Adrenal gland (tissue), 12 donors: ENCODE results near the gene MTM1. TPM values are rescaled to one million over a fixed set of nuclear protein-coding genes. Genes with fewer than 3 reads are reported as not detected.

Experiments used
- DNase-seq, 7 donors: peaks; one replicate each; pipeline ENCODE4 v3.0.0-alpha.2; 2019 to 2020
- H3K27ac ChIP-seq, 5 donors: fragments of 200-600 bp; sonication (generic) in 4 of 5; 1 replicate in 3 of 5; 2 replicates in 2 of 5; pipeline versions ENCODE4 v1.5.1 to v1.8.0; 2016 to 2020; ENCODE audit warnings: mild to moderate bottlenecking in 1 of 5
- H3K27me3 ChIP-seq: fragments of 200-600 bp; 2 replicates; pipeline ENCODE4 v1.8.0; 2021
- H3K36me3 ChIP-seq, 2 donors: fragments of 200-600 bp; replicated peaks in 1 of 2; 1 replicate in 1 of 2; 2 replicates in 1 of 2; pipeline versions ENCODE4 v1.5.1 to v1.8.0; 2018 to 2022
- H3K4me1 ChIP-seq, 2 donors: fragments of 200-600 bp; replicated peaks in 1 of 2; 1 replicate in 1 of 2; 2 replicates in 1 of 2; pipeline versions ENCODE4 v1.5.1 to v1.8.0; 2018 to 2021
- H3K4me3 ChIP-seq, 4 donors: fragments of 200-600 bp; sonication (generic) in 3 of 4; one replicate each; pipeline ENCODE4 v1.5.1; 2016 to 2018
- H3K9me3 ChIP-seq, 3 donors: fragments of 200-600 bp; sonication (generic) in 1 of 3; replicated peaks in 1 of 3; 1 replicate in 2 of 3; 2 replicates in 1 of 3; pipeline versions ENCODE4 v1.5.1 to v1.8.0; 2016 to 2021
- POLR2A ChIP-seq, 2 donors: fragments of 450-650 bp; IDR thresholded peaks; one replicate each; pipeline ENCODE4 v1.6.1; 2017; ENCODE audit warnings: antibody characterized with exemption in 2 of 2, mild to moderate bottlenecking in 2 of 2, moderate library complexity in 1 of 2
- WGBS, 4 donors: extraction: QIAGEN DNeasy Blood & Tissue Kit in 2 of 4; methylation state at CpG; one replicate each; pipeline versions ENCODE4 v1.1.5 to v1.1.7; 2013 to 2017; 5-methylcytosine and 5-hydroxymethylcytosine counted together
- intact Hi-C, 2 donors: fragments of 100-400 bp; cut with DNase I; formaldehyde crosslinking; loops; one replicate each; pipeline versions ENCODE4 v1.14.1 to v1.15.0; 2022 to 2023
- polyA plus RNA-seq, 3 donors: library from polyadenylated mRNA; stranded (reverse); fragments of 200-250 nt in 2 of 3; fragments of 350-450 nt in 1 of 3; fragmentation: Illumina TruSeq in 1 of 3; extraction: RNeasy Lipid Tissue Mini Kit (QIAGEN cat#74804) in 1 of 3; gene quantifications; one replicate each; pipeline ENCODE4 v1.2.3, GENCODE V29; 2013 to 2014
- total RNA-seq, 9 donors: library from RNA; depleted of rRNA in 4 of 9; stranded (reverse); fragments of >200 nt in 4 of 9; fragments of 120-200 nt in 1 of 9; fragmentation: NEBNext Ultra II Directional in 1 of 9; extraction: Animal tissue kit (Norgen Biotek cat#: 25700) in 1 of 9; gene quantifications; one replicate each; pipeline versions ENCODE4 v1.1.0 to v1.2.4, GENCODE V29; 2013 to 2023
- TF ChIP-seq, protein P1 (sequence below), 6 experiments: fragments of 450-650 bp in 4 of 6; fragments of 200-600 bp in 2 of 6; sonication (generic) in 1 of 6; IDR thresholded peaks; 1 replicate in 5 of 6; 2 replicates in 1 of 6; pipeline versions ENCODE4 v1.5.1 to v1.8.0; 2016 to 2021; ENCODE audit warnings: antibody characterized with exemption in 6 of 6, mild to moderate bottlenecking in 2 of 6, moderate library complexity in 1 of 6
- donor health status: healthy with polysubstance abuse.
- donor health status: Bipolar disorder and iron deficiency.
- donor health status: DM: yes; HTN: yes; CAD: no.
- donor health status: DM: no; HTN: no; CAD: no.
- donor health status: DM: no; HTN: no; CAD: no.
- donor health status: DM: yes; HTN: yes; CAD: no.

The MTM1 gene
- total and polyA plus RNA-seq, 12 donors = 4.1 to 31.4 (median 24.9) TPM

DNA sequence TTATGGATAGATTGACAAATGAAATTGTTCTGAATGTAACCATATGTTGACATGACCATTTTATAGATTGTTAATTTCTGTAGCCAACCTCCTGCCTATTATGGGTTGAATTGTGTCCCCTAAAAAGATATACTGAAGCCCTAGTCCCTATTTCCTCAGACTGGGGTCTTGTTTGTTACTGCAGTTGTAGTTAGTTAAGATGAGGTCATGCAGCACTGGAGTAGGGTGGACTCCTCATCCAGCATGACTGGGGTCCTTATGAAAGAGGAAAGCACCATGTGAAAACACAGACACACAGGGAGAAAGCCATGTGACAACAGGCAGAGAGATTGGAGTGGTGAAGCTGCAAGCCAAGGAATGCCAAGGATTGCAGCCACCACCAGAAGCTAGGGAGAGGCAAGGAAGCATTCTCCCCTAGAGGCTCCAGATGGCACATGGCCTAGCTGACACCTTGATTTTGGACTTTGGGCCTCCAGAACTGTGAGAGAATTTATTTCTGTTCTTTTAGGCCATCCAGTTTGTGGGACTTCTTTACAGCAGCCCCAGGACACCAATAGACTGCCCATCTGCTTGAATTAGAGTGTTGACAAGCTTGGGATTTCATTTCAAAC, 14.0 kb downstream of the MTM1 start:
- Histone ChIP-seq H3K4me3 (no peak overlapping the region), H3K27ac (no peak overlapping the region), H3K4me1 (peaks cover 0 to 3% of the 10 kb centered on the region in 2 donors), H3K36me3 (no peaks in the 10 kb centered on the region), H3K9me3 (no peaks in the 10 kb centered on the region), H3K27me3 (no peaks in the 10 kb centered on the region)
- DNase-seq = no peak
- TF ChIP-seq, protein P1, sequence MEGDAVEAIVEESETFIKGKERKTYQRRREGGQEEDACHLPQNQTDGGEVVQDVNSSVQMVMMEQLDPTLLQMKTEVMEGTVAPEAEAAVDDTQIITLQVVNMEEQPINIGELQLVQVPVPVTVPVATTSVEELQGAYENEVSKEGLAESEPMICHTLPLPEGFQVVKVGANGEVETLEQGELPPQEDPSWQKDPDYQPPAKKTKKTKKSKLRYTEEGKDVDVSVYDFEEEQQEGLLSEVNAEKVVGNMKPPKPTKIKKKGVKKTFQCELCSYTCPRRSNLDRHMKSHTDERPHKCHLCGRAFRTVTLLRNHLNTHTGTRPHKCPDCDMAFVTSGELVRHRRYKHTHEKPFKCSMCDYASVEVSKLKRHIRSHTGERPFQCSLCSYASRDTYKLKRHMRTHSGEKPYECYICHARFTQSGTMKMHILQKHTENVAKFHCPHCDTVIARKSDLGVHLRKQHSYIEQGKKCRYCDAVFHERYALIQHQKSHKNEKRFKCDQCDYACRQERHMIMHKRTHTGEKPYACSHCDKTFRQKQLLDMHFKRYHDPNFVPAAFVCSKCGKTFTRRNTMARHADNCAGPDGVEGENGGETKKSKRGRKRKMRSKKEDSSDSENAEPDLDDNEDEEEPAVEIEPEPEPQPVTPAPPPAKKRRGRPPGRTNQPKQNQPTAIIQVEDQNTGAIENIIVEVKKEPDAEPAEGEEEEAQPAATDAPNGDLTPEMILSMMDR (IDR thresholded peaks at IDR 0.05) = no peak
- no peak for TF ChIP-seq POLR2A (IDR thresholded peaks at IDR 0.05)
- intact Hi-C loops = no loop called here

DNA sequence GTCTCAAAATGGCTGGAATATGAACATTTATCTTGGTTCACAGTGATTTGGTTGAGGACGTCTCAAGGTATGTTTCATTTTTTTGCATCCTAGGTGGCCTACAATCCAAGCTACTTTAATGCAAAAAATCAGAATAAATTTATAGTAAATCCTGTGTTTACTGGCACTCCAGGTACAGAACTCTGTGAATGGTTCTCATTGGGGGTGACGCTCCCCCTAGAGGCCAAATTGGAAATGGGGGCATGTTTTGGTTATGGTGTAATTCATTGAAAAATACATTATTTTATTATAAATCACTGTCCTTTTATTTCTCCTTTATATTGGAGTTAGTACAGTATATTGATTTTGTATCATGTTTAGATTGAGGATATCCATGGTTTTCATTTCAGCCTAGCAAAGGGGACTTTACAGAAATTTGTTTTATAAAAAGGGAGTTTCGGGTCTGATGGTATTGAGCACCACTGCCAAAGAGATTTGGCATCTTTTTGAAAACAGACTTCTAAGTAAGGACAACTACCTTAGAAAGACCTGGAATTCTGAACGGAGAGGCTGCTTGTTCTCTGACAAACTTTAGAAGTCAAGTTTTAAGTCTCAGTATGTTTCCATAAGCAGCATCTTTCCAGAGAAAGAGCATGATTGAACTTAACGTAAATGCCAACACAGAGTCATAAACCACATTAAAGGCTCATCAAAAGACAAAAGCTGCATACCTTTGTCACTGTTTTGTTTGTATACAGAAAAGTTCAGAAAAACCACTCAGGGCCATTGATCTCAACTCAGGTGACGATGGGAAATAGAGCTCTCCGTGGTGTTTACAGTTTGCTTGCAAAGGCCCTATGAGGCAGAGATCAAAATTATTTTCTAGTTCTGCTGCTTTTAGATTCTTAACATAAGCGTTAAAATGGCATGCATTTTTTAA, 19.4 kb downstream of the MTM1 start:
- no peak for DNase-seq
- 62 to 83% (median 71%) methylated on average over 8 of the region's 8 CpGs for WGBS, 4 donors
- H3K4me3 ChIP-seq = no peak overlapping the region
- H3K4me1 ChIP-seq = no peaks in the 10 kb centered on the region
- no peaks in the 10 kb centered on the region for H3K9me3 ChIP-seq
- H3K36me3 ChIP-seq = no peaks in the 10 kb centered on the region
- no peak overlapping the region for H3K27ac ChIP-seq
- H3K27me3 ChIP-seq = no peaks in the 10 kb centered on the region
- no peak for TF ChIP-seq POLR2A (IDR thresholded peaks at IDR 0.05)
- TF ChIP-seq, protein P1 (IDR thresholded peaks at IDR 0.05) = peak in 5 of 6 experiments; percentile 26 to 61 (median 33)
- intact Hi-C loops = no loop called here

DNA sequence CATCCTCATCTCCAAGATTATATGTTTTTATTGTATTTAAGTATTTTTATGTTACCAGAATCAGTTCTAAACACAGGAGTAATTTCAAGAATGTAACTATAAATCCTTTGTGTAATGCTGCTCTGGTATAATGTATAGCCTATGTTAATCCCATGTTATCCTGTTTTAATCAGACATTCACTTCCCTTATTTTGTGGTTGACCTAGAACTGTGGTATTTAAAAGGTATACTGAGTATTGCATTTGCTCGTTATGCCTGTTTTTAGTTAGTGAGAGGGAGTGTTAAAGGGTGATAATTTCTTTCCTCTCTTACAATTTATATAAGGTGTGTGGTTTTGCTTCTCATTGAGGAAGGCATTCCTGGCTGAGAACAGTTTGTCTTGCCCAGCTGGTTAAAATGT, 26.2 kb downstream of the MTM1 start:
- no peaks in the 10 kb centered on the region for H3K4me1 ChIP-seq
- DNase-seq = no peak
- intact Hi-C loops = no loop called here

DNA sequence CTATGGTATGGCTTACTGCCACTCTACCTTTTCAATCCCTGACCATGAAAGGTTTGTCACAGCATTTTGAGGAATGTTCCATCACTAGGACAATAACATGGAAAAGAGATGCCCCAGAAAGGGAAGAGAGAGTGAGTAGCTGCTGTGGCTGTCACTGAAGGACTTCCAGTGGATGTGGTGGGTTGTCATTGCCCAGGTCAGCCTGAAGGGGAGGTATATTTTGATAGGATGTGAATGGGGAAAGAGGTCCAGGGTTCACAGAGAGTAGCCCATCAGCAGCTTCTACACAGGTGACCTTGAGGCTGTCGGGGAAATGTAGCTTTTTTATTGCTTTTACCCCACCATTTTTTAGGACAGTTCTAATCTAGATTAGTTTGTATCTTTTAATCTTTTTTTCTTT, 30.8 kb downstream of the MTM1 start:
- 28 to 88% (median 62%) methylated on average over 1 of the region's 1 CpG for WGBS, 4 donors
- Histone ChIP-seq H3K4me3 (no peak overlapping the region), H3K27me3 (no peaks in the 10 kb centered on the region), H3K27ac (no peak overlapping the region), H3K4me1 (no peaks in the 10 kb centered on the region), H3K9me3 (no peaks in the 10 kb centered on the region), H3K36me3 (peaks cover 0 to 6% of the 10 kb centered on the region in 2 donors)
- no peak for TF ChIP-seq POLR2A (IDR thresholded peaks at IDR 0.05)
- TF ChIP-seq, protein P1 (IDR thresholded peaks at IDR 0.05) = no peak
- DNase-seq = no peak
- intact Hi-C loops = no loop called here

More for the DNA sequence above, 26.2 kb downstream of the MTM1 start:
- H3K27me3 ChIP-seq = no peaks in the 10 kb centered on the region
- peaks cover 0 to 6% of the 10 kb centered on the region in 2 donors for H3K36me3 ChIP-seq
- no peaks in the 10 kb centered on the region for H3K9me3 ChIP-seq
- TF ChIP-seq, protein P1 (IDR thresholded peaks at IDR 0.05) = no peak
- TF ChIP-seq POLR2A (IDR thresholded peaks at IDR 0.05) = no peak
- H3K27ac ChIP-seq = no peak overlapping the region
- WGBS, 4 donors = 63 to 88% (median 67%) methylated on average over 1 of the region's 1 CpG
- H3K4me3 ChIP-seq = no peak overlapping the region
